ENCODE data around the gene TCF7L2.

TCF7L2 gene

DNA sequence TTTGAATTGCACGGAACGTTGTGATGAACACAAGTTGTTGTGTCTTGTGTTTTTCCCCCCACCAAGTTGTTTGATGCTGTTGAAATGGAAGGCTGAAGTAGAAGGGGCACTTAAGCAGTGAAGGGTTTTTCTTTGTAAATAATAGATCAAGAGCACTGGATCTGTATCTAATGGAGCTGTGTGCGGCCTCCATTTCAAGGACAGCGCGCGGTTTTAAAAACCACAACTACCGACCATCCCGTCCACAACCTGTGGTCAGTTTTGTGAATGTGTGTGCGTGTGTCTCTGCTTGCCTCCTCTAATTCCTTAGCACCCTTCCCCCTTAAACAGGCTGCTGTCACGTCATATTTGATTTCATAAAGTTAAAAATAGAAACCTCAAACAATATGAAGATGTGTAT, 165.5 kb downstream of the TCF7L2 start:
- H3K4me3 ChIP-seq (replicated peaks in 1 of 2; ENCODE audit: low read depth in 2 of 2, low read length in 2 of 2) = no peak overlapping the region
- no peak for DNase-seq (ENCODE audit: low read depth in 2 of 2)
- TF ChIP-seq, protein P1, sequence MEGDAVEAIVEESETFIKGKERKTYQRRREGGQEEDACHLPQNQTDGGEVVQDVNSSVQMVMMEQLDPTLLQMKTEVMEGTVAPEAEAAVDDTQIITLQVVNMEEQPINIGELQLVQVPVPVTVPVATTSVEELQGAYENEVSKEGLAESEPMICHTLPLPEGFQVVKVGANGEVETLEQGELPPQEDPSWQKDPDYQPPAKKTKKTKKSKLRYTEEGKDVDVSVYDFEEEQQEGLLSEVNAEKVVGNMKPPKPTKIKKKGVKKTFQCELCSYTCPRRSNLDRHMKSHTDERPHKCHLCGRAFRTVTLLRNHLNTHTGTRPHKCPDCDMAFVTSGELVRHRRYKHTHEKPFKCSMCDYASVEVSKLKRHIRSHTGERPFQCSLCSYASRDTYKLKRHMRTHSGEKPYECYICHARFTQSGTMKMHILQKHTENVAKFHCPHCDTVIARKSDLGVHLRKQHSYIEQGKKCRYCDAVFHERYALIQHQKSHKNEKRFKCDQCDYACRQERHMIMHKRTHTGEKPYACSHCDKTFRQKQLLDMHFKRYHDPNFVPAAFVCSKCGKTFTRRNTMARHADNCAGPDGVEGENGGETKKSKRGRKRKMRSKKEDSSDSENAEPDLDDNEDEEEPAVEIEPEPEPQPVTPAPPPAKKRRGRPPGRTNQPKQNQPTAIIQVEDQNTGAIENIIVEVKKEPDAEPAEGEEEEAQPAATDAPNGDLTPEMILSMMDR (IDR thresholded peaks at IDR 0.05; ENCODE audit: low read depth, low read length) = no peak

DNA sequence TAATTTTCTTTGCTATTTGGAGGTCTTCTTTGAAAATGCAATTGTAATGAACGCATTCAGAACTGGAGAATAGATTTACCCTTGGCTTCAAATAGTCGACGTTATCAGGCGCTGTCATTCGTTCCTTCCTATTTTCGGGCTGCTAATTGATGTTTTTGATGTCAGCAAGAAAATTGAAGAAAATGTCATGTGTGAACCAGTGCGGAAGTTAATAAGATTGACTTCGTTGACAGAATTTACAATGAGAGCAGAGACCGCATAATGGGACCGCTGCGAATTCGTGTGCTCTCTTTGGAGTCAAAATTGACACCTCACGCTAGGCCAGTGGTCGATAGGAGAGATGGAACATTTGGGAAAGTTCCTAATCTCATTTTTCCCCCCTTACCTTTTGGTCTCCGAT, 168.8 kb downstream of the TCF7L2 start:
- TF ChIP-seq, protein P1 (IDR thresholded peaks at IDR 0.05; ENCODE audit: low read depth, low read length) = no peak
- no peak overlapping the region for H3K4me3 ChIP-seq (replicated peaks in 1 of 2; ENCODE audit: low read depth in 2 of 2, low read length in 2 of 2)

DNA sequence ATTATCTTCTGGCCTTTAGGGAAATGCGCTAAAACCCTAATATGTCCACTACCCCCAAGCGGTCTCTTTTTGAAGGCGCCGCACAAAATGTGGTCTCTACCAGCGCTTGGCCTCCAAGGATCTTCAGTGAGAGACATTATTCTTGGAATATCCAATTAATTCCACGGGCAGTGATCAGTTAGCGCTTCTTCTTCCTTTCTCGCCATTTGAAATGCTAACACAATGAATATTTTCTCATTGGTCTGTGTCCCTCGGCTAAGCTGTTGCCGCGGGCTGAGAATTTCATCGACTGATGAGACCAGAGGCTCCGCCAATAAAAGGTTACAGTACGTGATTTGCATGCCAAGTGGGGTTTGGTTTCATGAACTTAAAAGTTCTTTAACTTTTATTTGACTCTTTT, 169.8 kb downstream of the TCF7L2 start:
- H3K4me3 ChIP-seq (replicated peaks in 1 of 2; ENCODE audit: low read depth in 2 of 2, low read length in 2 of 2) = no peak overlapping the region
- TF ChIP-seq, protein P1 (IDR thresholded peaks at IDR 0.05; ENCODE audit: low read depth, low read length) = no peak
- no peak for DNase-seq (ENCODE audit: low read depth in 2 of 2)

More for the DNA sequence above, 168.8 kb downstream of the TCF7L2 start:
- no peak for DNase-seq (ENCODE audit: low read depth in 2 of 2)

DNA sequence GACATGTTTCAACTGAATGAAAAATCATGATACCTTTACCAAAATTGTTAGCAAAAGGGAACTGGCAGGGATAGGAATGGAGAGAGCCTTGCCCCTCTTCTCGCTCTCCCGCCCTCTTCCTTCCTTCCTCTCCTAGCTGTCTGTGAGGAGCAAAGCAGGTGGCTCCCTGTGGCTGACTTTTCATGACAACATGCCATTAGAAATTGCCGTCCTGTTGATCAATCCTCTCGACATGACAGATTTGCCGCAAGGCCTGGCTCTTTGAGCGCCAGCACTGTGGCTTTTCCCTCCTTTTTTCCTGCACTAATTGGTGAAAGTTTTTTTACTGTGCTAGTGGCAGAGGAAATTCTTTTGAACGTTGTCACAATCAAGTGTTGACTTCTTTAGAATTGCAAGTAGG, 171.1 kb downstream of the TCF7L2 start:
- TF ChIP-seq, protein P1 (IDR thresholded peaks at IDR 0.05; ENCODE audit: low read depth, low read length) = no peak
- no peak for DNase-seq (ENCODE audit: low read depth in 2 of 2)
- no peak overlapping the region for H3K4me3 ChIP-seq (replicated peaks in 1 of 2; ENCODE audit: low read depth in 2 of 2, low read length in 2 of 2)

DNA sequence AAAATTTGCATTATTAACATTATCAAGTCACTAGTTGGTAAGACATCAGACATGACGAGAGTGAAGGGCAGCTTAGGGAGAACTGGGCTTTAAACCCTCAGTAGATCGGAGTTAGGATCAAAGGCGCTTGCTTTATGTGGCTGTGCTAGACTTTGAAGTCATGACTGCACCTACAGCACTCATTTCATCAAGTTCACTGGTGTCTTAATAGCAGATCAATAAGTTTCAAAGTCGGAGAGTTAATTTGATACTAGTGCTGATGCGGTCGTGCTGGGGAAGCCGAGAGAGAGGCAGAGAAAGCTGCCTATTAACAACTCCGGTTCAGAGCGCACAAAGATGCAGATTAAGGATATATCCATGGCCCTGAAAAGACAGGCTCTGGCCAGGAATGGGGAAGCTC, 172.9 kb downstream of the TCF7L2 start:
- no peak for DNase-seq (ENCODE audit: low read depth in 2 of 2)
- H3K4me3 ChIP-seq (replicated peaks in 1 of 2; ENCODE audit: low read depth in 2 of 2, low read length in 2 of 2) = no peak overlapping the region
- TF ChIP-seq, protein P1 (IDR thresholded peaks at IDR 0.05; ENCODE audit: low read depth, low read length) = no peak

DNA sequence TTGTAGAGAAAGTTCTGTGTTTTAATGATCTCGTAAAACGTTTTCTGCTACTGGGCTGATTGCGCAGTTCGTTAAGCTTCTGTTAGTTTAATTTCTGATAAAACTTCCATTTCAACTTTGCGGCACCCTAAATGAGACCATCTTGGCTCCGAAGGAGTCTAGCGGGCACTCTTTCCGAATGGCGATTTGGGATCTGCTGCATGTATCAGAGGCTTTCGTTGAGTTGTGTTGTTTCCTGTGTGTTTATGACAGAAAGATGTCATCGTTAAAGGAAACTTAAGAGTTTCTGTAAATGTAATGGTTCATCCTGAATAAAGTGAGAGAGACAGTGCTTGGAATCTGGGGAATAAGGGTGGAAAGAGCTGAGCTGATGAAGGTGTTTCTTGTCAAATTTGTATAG, 174.7 kb downstream of the TCF7L2 start:
- TF ChIP-seq, protein P1 (IDR thresholded peaks at IDR 0.05; ENCODE audit: low read depth, low read length) = no peak
- DNase-seq (ENCODE audit: low read depth in 2 of 2) = no peak
- H3K4me3 ChIP-seq (replicated peaks in 1 of 2; ENCODE audit: low read depth in 2 of 2, low read length in 2 of 2) = no peak overlapping the region

DNA sequence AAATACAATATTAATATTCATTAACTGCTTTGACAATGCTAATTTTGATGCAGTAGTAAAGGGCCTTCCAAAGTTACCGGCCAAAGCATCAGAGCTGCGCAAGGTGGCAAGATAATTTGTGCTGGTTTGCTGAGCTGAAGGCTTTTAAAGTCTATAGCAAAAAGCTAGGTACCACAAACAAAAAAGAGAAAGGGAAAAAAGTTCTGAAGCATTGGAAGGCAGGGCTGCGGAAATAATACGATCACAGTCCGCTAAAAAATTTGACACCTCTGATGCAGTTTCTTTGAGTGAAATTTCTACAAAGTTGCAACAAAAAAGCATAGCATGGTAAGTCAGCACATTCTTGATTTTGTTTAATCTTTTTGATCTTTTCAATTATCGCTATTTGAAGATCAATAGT, 175.6 kb downstream of the TCF7L2 start:
- TF ChIP-seq, protein P1 (IDR thresholded peaks at IDR 0.05; ENCODE audit: low read depth, low read length) = no peak
- DNase-seq (ENCODE audit: low read depth in 2 of 2) = no peak
- H3K4me3 ChIP-seq (replicated peaks in 1 of 2; ENCODE audit: low read depth in 2 of 2, low read length in 2 of 2) = no peak overlapping the region
